HTERT RPE-1 (cell line): ENCODE data around the gene IGF2BP2.
"Not testable (repeated sequence)": the region's sequence is repeated elsewhere in the genome, so short reads cannot be mapped to it uniquely, and the experiment has no call there.

ENCODE experiments used
- in situ Hi-C: fragments of 300-500 bp; cut with MboI; formaldehyde crosslinking; loops from 4 replicates; pipeline ENCODE4 v1.14.3; 2020; ENCODE audit warnings: low sequenced_read_pairs

Gene IGF2BP2

DNA sequence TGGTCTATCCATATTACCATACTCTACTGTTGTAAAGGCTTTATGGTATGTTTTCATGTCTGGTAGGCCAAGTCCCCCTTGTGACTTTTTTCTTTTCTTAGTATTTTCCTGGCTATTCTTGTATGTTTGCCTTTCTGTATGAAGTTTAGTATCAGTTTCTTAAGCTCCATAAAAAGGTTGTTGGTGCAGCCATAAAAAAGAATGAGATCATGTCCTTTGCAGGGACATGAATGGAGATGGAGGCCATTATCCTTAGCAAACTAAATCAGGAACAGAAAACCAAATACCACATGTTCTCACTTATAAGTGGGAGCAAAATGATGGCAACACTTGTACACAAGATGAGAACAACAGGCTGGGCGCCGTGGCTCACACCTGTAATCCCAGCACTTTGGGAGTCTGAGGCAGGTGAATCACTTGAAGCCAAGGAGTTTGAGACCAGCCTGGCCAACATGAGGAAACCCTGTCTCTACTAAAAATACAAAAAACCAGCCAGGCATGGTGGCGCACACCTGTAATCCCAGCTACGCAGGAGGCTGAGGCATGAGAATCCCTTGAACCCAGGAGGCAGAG lies 13.7 kb upstream of the IGF2BP2 start:
- in situ Hi-C loops: not testable (repeated sequence)

DNA sequence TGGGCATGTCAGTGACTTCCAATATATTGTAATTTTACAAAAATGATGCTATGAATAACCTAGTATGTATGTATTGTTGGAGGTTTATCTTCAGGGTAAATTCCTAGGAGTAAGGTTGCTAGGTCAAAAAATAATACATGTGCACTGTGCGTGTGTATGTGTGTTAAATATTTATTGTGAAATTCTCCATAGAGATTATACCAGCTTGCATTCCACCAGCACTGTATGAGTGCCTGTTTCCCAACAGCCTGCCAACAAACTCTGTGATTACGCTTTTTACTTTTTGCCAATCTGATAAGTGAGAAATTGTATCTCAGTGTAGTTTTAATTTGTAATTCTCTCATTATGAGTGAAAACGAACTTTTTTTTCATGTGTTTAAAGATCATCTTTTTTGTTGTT lies 12.6 kb upstream of the IGF2BP2 start:
- in situ Hi-C loops: no loop called here

DNA sequence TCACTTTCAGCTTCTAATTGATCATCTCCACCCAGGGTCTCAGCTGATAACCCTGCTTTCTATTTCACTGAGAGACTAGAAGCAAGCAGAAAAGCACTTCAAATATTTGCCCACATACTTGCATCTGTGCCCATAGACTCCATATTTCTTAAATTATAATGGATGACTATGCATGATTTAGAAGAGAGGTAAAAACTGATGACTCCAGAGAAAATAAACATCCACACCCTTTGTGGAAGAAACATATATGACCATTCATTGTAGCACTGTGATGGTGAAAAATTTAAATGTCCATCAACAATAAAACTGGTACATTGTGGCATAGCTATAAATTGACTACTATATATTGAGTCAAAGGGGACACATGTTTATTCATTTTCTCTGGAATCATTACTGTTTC lies 7.1 kb upstream of the IGF2BP2 start:
- in situ Hi-C loops: no loop called here

DNA sequence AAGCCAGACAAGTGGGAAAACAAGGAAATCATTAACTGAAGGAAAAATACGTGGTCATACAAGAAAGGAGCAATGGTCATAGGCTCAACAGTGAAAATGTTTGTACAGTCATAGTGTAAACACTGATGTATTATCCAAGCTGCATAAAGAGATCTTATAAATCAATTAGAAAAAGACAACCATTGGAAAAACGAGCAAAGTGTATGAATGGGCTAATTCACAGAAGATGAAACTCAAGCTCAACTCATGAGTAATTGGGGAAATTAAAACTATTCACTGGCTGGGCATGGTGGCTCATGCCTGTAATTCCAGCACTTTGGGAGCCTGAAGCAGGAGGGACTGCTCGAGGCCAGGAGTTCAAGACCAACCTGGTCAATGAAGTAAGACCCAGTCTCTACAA lies 6.4 kb upstream of the IGF2BP2 start:
- in situ Hi-C loops: no loop called here

DNA sequence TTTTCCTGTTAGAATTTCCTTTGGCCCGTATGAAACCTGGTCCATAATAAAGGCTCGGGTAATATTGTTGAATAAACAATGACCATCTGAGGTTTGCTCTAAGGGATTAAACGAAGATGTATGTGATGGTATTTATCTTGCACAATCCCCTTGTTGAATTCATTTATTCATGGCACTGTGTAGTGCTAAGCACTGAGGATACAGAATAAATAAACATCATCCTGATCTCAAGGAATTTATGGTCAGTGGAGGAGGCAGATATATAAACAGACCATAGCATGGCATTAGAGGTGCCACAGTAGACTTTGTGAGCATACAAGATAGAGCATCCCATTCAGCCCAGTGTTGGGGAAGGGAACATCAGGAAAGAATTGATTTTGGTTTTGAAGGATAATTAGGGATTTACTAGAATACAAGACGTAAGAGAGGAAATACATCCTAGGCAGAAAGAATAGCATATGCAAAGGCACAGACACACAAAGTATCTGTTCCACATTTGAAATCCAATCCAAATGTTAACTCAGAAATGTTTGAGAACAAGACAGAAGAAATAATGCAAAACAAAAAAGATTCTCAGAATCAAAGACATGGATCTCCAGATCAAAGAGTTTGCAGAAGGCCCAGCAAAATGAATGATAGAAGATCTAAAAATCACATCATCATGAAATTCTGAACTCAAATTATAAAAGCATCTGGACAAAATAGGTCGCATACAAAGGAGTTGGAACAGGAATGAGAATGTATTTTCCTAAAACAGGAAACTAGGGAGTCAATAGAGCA lies 5.4 kb upstream of the IGF2BP2 start:
- in situ Hi-C loops: no loop called here

DNA sequence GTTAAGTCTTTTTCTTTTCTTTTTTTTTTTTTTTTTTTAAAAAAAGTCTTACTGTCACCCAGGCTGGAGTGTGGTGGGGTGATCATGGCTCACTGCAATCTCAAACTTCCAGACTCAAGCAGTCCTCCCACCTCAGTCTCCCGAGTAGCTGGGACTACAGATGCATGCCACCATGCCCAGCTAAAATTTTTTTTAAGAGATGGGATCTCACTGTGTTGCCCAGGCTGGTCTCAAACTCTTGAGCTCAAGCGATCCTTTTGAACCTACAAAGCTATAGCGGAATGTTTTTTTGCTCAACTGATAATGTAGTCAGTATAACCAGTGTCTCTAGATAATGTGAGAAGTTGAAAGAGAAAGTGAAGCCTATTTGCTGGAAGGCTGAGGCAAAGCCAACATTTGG lies 3.9 kb upstream of the IGF2BP2 start:
- in situ Hi-C loops: no loop called here

DNA sequence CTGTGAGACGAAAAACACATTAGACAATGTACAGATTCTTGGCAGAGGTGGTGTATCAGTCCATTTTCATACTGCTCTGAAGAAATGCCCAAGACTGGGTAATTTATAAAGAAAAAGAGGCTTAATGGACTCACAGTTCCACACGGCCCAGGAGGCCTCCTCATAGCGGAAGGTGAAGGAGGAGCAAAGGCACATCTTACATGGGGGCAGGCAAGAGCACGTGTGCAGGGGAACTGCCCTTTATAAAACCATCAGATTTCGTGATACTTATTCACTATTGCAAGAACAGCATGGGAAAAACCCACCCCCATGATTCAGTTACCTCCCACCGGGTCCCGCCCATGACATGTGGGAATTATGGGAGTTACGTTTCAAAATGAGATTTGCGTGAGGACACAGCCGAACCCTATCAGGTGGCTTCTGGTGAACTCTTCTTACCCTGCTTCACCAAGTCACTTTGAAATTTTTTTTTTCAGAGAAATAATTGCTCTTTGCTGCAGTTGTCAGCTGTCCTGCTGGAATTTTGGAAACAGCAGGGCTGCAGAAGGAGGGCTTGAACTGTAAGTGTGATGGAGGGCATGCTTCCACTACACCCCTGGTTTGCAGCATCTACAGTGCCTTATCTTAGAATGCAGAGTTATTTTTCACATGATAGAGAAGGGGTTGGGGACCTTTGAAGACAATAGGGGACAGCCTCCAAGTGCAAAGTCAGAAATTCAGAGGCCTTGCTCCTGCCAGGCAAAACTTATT lies 2.9 kb upstream of the IGF2BP2 start:
- in situ Hi-C loops: no loop called here

DNA sequence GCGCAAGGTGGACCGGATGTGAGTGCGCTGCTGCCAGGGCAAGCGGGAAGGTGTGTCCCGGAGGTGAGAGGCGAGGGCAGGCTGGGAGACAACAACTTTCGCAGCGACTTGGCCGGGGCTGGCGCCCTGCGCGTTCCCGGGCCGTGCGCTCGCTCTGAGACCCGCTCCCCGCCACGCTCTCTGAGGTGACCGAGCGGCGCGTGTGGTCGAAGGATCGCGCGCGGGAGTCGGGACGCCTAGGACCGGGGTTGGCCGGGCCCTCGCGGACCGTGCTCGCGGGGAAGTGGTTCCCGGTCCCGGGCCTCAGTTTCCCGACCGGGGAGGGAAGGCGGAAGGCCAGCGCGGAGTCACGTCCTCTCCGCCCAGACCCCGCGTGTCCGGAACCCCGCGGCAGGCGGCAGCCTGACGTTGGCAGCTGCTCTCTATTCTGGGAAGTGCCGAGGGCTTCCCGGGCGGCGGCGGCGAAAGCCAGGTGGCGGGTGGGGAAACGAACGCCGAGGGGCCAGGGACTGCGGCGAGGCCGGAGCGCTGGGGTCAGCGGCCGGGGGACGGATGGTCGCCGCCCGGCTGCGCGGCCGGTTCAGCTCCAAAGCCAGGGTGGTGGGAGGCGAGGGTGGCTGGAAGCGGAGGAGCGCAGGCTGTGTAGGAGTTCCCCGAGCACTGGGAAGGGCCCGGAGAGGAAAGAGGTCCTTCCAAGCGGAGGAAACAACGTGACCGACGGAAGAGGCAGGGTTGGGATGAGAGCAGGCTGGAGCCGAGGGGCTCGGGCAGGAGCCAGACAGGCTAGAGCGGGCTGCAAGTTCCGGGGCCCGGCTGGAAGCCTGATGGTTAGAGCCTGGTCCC lies 1.0 kb upstream of the IGF2BP2 start:
- in situ Hi-C loops: no loop called here

DNA sequence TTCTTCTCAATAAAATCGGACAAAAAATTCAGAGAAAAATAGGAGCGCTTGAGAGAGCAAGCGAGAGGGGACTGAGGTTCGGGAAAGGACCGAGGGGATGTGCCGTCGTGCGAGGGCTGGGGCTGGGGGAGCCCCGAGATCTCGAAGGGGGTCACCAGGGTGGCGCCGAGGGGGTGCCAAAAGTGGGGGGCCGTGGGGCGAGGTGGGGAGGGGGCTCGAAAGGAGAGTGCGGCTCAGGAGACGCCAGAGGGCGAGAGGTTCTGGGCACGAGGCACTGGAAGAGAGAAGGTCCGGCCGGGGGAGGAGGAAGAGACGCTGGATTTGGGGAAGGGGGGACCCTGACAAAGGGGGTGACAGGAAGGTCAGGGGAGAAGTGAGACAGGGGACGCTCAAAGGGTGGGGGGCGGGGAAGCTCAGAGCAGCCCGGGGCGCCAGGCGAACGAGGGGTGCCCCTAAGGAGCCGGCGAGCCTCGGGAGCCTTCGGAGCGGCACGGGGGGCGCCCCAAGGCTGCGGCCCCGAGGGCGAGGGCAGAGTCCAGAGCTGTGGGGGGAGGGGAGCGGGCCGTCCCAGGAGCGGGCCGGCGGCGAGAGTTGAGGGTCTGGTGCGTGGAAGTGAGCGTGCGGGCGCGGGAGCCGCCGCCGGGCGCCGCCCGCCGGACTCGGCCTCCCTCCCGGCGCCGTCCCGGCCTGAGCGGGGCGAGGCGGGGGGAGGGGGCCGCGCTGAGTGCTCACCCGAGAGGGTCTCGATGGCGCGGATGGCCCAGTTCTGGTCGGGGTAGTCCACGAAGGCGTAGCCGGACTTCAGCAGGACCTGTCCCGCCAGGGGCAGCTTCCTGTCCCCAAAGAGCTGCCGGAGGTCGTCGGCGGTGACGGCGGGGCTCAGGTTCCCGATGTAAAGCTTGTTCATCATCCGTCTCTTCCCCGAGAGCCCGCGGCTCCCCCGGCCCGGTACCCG lies 514 bp downstream of the IGF2BP2 start:
- in situ Hi-C loops: no loop called here

DNA sequence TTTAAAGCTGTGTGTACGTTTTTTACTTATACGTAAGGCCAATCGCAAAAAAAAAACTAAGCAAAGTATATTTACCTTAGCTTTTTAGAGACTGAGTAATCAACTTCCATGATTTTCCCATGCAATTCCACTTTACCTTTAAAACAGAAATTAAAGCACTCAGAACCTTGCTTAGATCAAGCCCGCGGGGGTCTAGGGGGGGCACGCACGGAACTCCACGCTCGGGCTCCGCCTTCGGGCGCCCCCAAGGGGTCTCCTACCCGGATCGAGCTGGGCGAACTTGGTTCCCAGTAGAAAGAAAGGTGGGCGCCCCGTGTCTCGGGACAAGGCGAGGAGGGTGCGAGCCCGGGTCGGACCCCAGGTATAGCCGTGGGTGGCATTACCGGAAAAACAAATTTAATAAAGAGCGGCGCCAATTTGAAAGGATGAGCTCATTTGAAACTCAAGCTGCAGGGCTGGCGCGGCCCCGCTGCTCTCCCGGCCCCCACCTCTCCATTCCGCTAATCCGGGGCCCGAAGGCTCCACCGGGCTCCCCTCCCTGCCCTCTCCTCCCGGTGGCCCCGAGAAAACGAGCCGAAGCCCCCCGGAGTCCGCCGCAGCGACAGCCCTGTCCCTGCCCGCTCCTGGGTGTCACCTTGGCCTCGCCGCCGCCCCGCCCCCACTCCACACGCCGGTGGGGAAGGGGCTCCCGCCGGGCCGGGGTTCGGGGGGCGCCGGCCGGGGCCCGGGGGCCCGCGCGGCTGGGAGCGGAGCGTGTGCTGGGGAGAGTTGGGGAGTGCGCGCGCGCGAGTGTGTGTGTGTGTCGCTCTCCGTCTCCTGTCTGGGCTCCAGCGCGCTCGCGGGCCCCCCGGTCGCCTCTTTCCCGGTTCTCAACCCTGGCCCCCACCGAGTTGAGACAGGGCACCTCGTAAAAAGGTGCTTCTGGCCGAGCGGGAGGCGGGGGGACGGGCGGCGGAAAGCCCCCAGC lies 1.5 kb downstream of the IGF2BP2 start:
- in situ Hi-C loops: no loop called here

DNA sequence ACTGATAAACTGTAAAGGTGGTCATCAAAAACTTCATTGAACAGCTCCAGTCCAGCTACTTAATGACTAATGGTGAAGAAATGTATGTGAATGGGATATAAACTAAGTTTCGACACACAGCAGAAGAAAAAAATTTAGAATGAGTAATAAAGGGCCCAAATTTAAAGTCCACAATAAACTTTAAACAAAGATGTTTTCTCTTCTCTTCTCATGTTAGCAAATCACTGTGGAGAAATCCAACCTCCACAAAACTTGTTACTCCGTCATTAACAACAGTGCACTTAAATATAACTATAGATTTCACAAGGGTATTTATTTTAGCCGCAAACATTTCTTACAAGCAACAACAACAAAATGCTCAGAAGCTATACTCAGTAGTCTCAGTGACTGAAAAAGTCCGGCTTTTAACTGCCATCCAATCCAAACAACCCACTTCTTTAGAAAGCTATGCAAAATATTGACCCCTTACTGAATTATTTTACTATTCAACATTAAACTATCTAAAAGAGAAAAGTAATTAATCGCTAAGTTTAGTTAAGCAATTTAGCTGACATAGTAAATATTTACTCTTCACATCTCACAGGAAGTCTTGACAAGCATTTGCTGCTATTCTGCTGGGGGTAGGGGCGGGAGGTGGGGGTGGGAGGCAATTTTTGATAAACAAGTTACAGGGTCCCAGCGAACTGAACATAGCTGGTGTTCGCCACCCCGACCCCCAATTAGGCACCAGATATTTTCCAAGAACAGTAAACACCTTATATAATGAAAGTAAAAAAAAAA lies 2.4 kb downstream of the IGF2BP2 start:
- in situ Hi-C loops: no loop called here

DNA sequence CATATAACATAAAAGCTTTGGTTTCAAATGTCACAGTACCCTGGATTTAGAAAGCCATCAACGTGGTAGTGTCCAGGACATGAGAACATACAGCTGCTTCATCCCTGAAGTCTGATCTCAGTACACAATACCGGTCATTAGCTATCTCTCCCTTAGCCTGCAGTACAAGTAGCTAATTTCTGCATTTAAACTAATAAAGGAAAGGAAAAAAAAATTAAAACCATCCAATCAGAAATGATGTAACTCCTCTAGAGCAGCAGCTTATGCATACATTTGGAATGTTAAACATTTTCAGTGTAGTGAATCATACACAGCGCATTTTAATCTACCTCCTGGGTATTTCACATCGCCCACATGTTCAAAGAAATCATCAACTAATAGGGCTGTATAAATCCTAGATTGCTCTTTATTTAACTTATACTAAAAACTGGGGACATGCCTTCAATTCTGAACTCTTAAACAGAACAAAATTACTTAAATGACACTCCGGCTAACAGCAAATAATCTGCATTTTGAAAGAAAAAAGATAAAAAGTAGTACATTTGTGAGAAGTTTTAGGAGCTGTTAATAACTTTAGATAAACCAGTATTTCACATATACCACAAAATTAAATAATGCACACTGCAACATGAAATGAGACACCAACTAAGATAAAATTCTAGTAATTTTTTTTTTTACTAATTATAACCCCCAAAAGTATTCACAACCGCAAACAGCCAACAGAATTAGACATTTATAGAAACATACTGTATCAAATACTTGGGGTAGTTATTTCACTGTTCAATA lies 3.7 kb downstream of the IGF2BP2 start:
- in situ Hi-C loops: no loop called here

DNA sequence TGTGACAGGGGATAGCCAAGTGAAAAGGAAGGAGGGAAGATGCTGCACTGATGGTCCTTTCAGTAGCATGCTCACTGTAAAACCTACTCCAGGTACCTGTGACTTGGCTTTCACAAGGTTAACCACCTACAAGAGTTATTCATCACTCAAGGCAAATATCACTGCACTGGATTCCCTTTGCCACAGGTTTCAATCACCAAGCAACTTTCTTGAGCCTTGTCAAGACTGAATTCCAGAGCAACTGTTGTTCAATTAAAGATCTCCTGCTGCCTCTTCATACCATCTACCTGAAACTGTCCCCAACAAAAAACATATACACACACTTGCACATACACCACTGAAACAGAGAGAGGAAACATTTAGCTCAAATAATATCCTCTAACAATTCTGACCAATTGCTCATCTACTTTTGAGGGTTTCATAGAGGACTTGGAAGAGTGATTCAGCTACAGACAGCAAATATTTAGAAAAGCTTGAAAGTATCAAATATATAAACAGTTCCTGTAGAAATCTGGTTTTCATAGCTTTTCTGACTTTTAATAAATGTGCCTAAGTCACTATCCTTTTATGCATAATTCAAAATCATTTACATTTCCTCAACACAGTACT lies 6.5 kb downstream of the IGF2BP2 start:
- in situ Hi-C loops: no loop called here

DNA sequence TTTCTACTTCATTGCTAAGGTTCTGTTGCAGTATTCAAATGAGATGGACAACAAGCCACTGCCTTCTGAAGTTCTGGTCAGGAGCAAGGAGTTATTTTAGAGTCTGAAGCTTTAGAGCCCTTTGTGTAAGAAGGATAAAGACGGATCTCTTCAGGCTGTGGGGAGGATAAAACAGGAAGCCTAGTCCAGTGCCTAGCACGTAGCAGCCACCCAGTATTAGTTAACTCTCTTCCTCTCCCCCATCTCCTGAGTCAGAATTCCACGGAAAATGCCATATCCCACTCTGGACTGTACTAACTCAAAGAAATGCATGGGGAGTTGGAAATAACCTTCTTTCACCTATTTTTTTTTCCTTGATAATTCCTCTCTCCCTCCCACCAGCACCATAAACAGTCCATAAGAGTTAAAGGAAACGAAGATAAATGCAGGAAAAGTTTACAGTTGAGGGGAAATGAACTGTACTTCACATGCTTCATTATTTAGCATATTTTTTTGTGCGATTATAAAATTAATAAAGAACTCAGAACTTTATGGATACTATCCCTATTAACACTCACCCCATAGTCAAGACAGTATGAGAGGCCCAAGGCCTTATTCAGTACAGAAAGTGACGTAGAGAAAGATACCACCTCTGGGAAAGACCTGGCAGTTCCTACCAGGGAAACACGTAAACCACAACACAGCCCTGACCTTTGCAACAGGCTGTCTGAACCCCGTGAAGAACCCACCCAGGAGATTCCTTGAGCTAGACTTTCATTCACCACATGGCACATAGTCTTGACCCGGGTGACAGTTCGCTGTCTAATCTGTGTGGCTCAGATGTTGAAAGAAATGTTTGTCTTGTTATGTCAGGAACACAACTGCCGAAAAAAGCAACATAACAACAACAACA lies 9.2 kb downstream of the IGF2BP2 start:
- in situ Hi-C loops: no loop called here

DNA sequence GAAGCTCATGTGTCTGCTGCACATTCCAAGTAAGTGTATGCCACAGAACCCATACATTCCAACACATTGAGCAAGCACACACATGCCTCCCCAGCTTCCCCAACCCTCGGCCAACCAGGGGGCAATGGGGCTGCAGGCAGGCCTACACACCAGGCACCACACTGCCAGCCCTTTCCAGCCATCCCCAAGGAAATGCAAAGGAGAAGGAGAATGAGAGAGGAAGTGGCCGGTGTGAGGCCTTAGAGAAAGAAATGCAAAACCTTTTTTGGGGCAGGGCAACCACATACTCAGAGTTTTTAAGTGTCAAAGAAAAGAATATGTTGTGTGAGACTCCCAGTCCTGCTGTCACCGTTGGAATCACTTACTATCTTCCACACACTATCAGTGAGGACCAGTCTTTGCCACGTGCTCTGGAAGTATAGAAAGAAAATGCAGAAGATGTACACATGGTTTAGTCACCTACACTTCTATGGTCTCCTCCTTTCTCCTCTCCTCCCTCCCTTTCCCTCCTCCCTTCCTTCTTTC lies 11.1 kb downstream of the IGF2BP2 start:
- in situ Hi-C loops: no loop called here

DNA sequence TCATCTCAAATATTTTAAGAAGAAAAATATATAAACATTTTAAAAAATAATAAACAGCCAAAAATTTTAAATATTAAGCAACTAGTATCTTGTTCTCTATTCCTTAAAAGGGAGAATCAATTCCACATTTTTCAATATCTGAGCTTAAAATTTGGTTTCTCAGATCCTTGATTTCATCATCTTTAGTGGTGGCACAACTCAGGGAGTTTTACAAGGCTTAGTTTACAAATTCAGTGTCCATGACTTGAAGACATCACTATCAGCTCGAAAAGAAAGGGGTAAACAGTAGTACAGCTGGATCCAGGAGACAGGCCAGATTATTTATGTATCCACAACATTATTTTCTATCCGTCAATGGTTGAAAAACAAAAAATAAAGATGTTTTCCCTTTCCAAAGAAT lies 11.6 kb downstream of the IGF2BP2 start:
- in situ Hi-C loops: no loop called here
